SK-N-SH (cell line): ENCODE data around the gene HOXA10. TPM values are rescaled to one million over a fixed set of nuclear protein-coding genes. Genes with fewer than 3 reads are reported as not detected.

ENCODE experiments used
- CTCF ChIA-PET: fragments of 300-600, 350-600 bp; formaldehyde crosslinking; extraction: SDS; loops from one replicate; lab custom pipeline; 2021; lab: Yijun Ruan, JAX
- POLR2A ChIA-PET: fragments of 350-600 bp; sonication (Branson Sonifier 250); formaldehyde crosslinking; extraction: SDS; loops from one replicate; lab custom pipeline; 2020; ENCODE audit warnings: antibody characterized with exemption, inconsistent platforms; lab: Yijun Ruan, JAX
- DNase-seq: peaks from one replicate; pipeline ENCODE4 v3.0.0; 2012
- H2AFZ ChIP-seq: fragments of 200-600 bp; sonication (generic); 2 replicates; pipeline ENCODE4 v1.8.1; 2016; ENCODE audit warnings: antibody characterized with exemption, mild to moderate bottlenecking, low read depth
- H3F3A ChIP-seq: fragments of 200-600 bp; sonication (generic); replicated peaks from 2 replicates; pipeline ENCODE3; 2016; ENCODE audit warnings: antibody characterized with exemption, mild to moderate bottlenecking; ENCODE audit not compliant: insufficient read depth
- H3K27ac ChIP-seq, 2 experiments: fragments of 200-500 bp in 1 of 2; fragments of 200-600 bp in 1 of 2; sonication (Bioruptor generic) in 1 of 2; sonication (generic), shearing (Covaris generic) in 1 of 2; 2 replicates each; pipeline versions ENCODE4 v1.5.1 to v1.6.1; 2014 to 2016; ENCODE audit warnings: low read depth in 2 of 2, inconsistent platforms in 1 of 2, low read length in 1 of 2, mild to moderate bottlenecking in 1 of 2, mixed read lengths in 1 of 2
- H3K27me3 ChIP-seq: fragments of 200-600 bp; sonication (generic), shearing (Covaris generic); 2 replicates; pipeline ENCODE4 v1.6.1; 2016; ENCODE audit warnings: mixed run types; ENCODE audit not compliant: insufficient read depth
- H3K36me3 ChIP-seq, 2 experiments: fragments of 200-500 bp in 1 of 2; fragments of 200-600 bp in 1 of 2; sonication (Bioruptor generic) in 1 of 2; sonication (generic) in 1 of 2; replicated peaks in 1 of 2; 2 replicates each; pipeline versions ENCODE3 to v1.5.1; 2014 to 2016; ENCODE audit warnings: low read length in 1 of 2, mild to moderate bottlenecking in 1 of 2; ENCODE audit not compliant: insufficient read depth in 2 of 2, control insufficient read depth in 1 of 2
- H3K4me1 ChIP-seq, 2 experiments: fragments of 200-500 bp in 1 of 2; fragments of 200-600 bp in 1 of 2; sonication (Bioruptor generic) in 1 of 2; sonication (generic), shearing (Covaris generic) in 1 of 2; 2 replicates each; pipeline versions ENCODE4 v1.5.1 to v1.6.1; 2014 to 2016; ENCODE audit warnings: low read depth in 1 of 2, low read length in 1 of 2, mixed run types in 1 of 2; ENCODE audit not compliant: insufficient read depth in 2 of 2, control insufficient read depth in 1 of 2
- H3K4me2 ChIP-seq: fragments of 200-600 bp; sonication (generic), shearing (Covaris generic); 2 replicates; pipeline ENCODE4 v1.6.1; 2017; ENCODE audit warnings: mixed run types
- H3K4me3 ChIP-seq, 2 experiments: fragments of 200-500 bp in 1 of 2; fragments of 200-600 bp in 1 of 2; sonication (Bioruptor generic) in 1 of 2; sonication (generic), shearing (Covaris generic) in 1 of 2; 2 replicates each; pipeline versions ENCODE4 v1.5.1 to v1.8.1; 2014 to 2016; ENCODE audit warnings: low read depth in 2 of 2, inconsistent platforms in 1 of 2, low read length in 1 of 2, mild to moderate bottlenecking in 1 of 2, mixed read lengths in 1 of 2, moderate library complexity in 1 of 2
- H3K79me2 ChIP-seq: fragments of 200-600 bp; sonication (generic); 2 replicates; pipeline ENCODE4 v1.8.1; 2017; ENCODE audit warnings: mild to moderate bottlenecking; ENCODE audit not compliant: insufficient read depth
- H3K9ac ChIP-seq: fragments of 200-600 bp; sonication (generic); 2 replicates; pipeline ENCODE4 v1.6.1; 2017; ENCODE audit warnings: mixed run types
- H3K9me2 ChIP-seq: fragments of 200-600 bp; sonication (generic); 2 replicates; pipeline ENCODE4 v1.6.1; 2017; ENCODE audit warnings: mixed run types
- H3K9me3 ChIP-seq: fragments of 200-600 bp; sonication (generic); 2 replicates; pipeline ENCODE4 v1.6.1; 2017; ENCODE audit warnings: mixed run types, mild to moderate bottlenecking, moderate library complexity
- H4K20me1 ChIP-seq: fragments of 200-600 bp; sonication (generic); 2 replicates; pipeline ENCODE4 v1.6.1; 2017; ENCODE audit warnings: mild to moderate bottlenecking, mixed run types; ENCODE audit not compliant: insufficient read depth
- CHD2 ChIP-seq: fragments of 150-350 bp; IDR thresholded peaks from 2 replicates; pipeline ENCODE4 v1.6.1; 2018; ENCODE audit warnings: low read length; ENCODE audit not compliant: partially characterized antibody
- ELF1 ChIP-seq: IDR thresholded peaks from 2 replicates; pipeline ENCODE4 v1.4.0; 2012
- EZH2phosphoT487 ChIP-seq: fragments of 200-600 bp; sonication (generic); IDR thresholded peaks from 2 replicates; pipeline ENCODE4 v1.6.1; 2017; ENCODE audit warnings: low read depth, mixed run types, mild to moderate bottlenecking, antibody characterized with exemption, moderate library complexity, borderline replicate concordance
- FOSL2 ChIP-seq: IDR thresholded peaks from 2 replicates; pipeline ENCODE4 v1.4.0; 2012; ENCODE audit warnings: low read depth, mild to moderate bottlenecking, moderate library complexity, borderline replicate concordance
- MEF2A ChIP-seq: IDR thresholded peaks from 2 replicates; pipeline ENCODE4 v1.4.0; 2012; ENCODE audit warnings: low read depth, borderline replicate concordance
- NRF1 ChIP-seq: IDR thresholded peaks from 2 replicates; pipeline ENCODE4 v1.6.1; 2012; ENCODE audit warnings: low read depth, mild to moderate bottlenecking, low read length
- POLR2AphosphoS5 ChIP-seq: IDR thresholded peaks from 2 replicates; pipeline ENCODE4 v1.6.1; 2012; ENCODE audit warnings: low read depth, low read length
- RXRA ChIP-seq: IDR thresholded peaks from 2 replicates; pipeline ENCODE4 v1.4.0; 2012; ENCODE audit warnings: low read depth, mild to moderate bottlenecking, borderline replicate concordance
- SIN3A ChIP-seq: IDR thresholded peaks from 2 replicates; pipeline ENCODE4 v1.6.1; 2012; ENCODE audit warnings: low read depth, mild to moderate bottlenecking, low read length, moderate library complexity, borderline replicate concordance
- SMC3 ChIP-seq: IDR thresholded peaks from 2 replicates; pipeline ENCODE4 v1.6.1; 2012; ENCODE audit warnings: low read depth, low read length, improper control_type of control experiment
- YY1 ChIP-seq: IDR thresholded peaks from 2 replicates; pipeline ENCODE4 v1.4.0; 2012; ENCODE audit warnings: low read depth, mild to moderate bottlenecking
- WGBS: methylation state at CpG from one replicate; pipeline ENCODE4 v1.1.6; 2017; ENCODE audit warnings: low lambda C conversion rate; 5-methylcytosine and 5-hydroxymethylcytosine counted together
- polyA plus RNA-seq, 3 experiments: library from polyadenylated mRNA; depleted of rRNA; stranded (reverse); fragments of >200 nt; gene quantifications; 2 replicates each; pipeline ENCODE4 v1.2.3, GENCODE V29; 2012
- TF ChIP-seq, protein P1 (sequence below): IDR thresholded peaks from 2 replicates; pipeline ENCODE4 v1.6.1; 2012; ENCODE audit warnings: mild to moderate bottlenecking, low read depth, low read length, moderate library complexity
- TF ChIP-seq, protein P2 (sequence below): IDR thresholded peaks from 2 replicates; pipeline ENCODE4; 2012

Gene HOXA10
- polyA plus RNA-seq, 1 of the 3 experiments (the other 2 are of a cell fraction) = not detected

DNA sequence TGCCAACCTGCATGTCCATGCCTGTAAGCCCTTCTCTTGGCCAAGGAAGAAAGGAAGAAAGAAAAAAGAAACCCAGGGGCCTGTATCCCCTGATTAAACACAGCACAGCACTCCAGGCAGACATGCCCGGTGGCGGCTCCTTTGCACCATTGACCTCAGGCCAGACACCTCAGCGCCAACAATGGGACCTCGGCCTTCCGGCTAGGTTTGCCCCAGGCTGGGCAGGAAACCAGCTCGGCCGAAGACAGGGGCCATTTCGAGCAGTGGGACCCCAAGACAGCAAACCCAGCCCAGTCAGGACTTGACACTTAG is 2.8 kb downstream of the HOXA10 start:
- Histone ChIP-seq H2AFZ (no peak overlapping the region), H3K79me2 (no peaks in the 10 kb centered on the region), H3K4me1 (peaks cover 0 to 2% of the 10 kb centered on the region in 2 experiments; a peak in 1 of 4 replicates), H3K36me3 (no peaks in the 10 kb centered on the region), H3K4me2 (no peak overlapping the region), H3K9ac (no peak overlapping the region), H3K27me3 (peaks cover 100% of the 10 kb centered on the region), H4K20me1 (peaks cover 13% of the 10 kb centered on the region), H3K27ac (no peak overlapping the region), H3F3A (peaks cover 9% of the 10 kb centered on the region), H3K4me3 (no peak overlapping the region), H3K9me2 (no peaks in the 10 kb centered on the region), H3K9me3 (no peaks in the 10 kb centered on the region)
- POLR2A ChIA-PET = no interaction called here
- 28% methylated on average over 8 of the region's 8 CpGs for whole genome bisulfite sequencing
- TF ChIP-seq MEF2A (no peak), RXRA (no peak), EZH2phosphoT487 (0 out of 2 replicates have a peak, but pooled peaks have one; percentile 26), SIN3A (no peak), SMC3 (no peak), POLR2AphosphoS5 (no peak), NRF1 (no peak)
- TF ChIP-seq, protein P1, sequence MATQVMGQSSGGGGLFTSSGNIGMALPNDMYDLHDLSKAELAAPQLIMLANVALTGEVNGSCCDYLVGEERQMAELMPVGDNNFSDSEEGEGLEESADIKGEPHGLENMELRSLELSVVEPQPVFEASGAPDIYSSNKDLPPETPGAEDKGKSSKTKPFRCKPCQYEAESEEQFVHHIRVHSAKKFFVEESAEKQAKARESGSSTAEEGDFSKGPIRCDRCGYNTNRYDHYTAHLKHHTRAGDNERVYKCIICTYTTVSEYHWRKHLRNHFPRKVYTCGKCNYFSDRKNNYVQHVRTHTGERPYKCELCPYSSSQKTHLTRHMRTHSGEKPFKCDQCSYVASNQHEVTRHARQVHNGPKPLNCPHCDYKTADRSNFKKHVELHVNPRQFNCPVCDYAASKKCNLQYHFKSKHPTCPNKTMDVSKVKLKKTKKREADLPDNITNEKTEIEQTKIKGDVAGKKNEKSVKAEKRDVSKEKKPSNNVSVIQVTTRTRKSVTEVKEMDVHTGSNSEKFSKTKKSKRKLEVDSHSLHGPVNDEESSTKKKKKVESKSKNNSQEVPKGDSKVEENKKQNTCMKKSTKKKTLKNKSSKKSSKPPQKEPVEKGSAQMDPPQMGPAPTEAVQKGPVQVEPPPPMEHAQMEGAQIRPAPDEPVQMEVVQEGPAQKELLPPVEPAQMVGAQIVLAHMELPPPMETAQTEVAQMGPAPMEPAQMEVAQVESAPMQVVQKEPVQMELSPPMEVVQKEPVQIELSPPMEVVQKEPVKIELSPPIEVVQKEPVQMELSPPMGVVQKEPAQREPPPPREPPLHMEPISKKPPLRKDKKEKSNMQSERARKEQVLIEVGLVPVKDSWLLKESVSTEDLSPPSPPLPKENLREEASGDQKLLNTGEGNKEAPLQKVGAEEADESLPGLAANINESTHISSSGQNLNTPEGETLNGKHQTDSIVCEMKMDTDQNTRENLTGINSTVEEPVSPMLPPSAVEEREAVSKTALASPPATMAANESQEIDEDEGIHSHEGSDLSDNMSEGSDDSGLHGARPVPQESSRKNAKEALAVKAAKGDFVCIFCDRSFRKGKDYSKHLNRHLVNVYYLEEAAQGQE = no peak
- TF ChIP-seq, protein P2, sequence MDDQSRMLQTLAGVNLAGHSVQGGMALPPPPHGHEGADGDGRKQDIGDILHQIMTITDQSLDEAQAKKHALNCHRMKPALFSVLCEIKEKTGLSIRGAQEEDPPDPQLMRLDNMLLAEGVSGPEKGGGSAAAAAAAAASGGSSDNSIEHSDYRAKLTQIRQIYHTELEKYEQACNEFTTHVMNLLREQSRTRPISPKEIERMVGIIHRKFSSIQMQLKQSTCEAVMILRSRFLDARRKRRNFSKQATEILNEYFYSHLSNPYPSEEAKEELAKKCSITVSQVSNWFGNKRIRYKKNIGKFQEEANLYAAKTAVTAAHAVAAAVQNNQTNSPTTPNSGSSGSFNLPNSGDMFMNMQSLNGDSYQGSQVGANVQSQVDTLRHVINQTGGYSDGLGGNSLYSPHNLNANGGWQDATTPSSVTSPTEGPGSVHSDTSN = no peak
- no peak for DNase-seq
- CTCF ChIA-PET = interaction anchor here (0.7 to 12.3 kb wide), 9 partner anchors 3 to 802 kb away, joined by 3 to 205 read pairs (median 4); partner anchors contain the start of genes HOXA10, HOXA3, HOXA7 and HOXA9

DNA sequence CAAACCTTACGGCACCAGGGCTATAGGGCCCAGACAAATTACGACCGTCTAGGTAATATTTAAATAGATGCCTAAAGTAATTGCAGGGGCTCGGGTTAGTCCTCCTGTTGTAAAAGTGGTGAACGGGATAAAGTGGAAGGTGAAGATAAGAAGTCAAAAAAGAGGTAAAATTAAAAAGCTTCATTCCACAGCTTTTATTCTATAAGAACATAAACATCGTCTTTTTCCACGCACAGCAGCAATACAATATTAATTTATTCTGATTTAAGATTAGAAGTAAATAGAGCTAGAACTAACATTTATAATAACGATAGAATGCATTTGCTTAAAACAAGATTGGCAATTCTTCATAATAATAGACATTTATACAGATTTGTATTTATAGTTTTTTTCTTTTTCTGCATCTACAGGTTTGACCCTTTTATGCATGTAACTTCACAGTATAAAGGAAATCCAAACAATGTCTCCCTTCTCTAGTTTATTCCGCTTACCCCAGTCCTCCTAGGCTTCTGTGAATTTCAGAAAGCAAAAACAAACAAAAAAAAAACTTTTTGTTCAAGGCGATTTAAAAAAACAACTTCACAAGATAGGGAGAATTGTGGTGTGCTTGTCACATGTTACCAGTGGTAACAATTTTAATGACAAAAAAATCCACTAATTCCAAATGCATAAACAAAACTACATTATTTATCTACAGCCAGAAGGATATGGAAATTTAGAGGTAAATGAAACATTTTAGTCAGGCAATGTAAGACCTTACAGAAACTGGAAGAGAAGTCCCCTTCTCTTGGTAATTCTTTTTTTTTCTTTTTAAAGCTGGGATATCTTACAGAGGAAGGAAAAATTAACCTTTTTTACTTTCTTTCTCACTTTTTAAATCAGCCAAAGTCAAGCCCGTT is 3.4 kb downstream of the HOXA10 start:
- no peak overlapping the region for H3K9ac ChIP-seq
- H3F3A ChIP-seq = peaks cover 9% of the 10 kb centered on the region
- H3K4me2 ChIP-seq = no peak overlapping the region
- TF ChIP-seq ELF1 = no peak
- peak; percentile 77 for TF ChIP-seq EZH2phosphoT487
- no peak for TF ChIP-seq MEF2A
- no peak for TF ChIP-seq FOSL2
- TF ChIP-seq YY1 = no peak
- TF ChIP-seq CHD2 = no peak
- peaks cover 13% of the 10 kb centered on the region for H4K20me1 ChIP-seq
- no peak for DNase-seq
- H3K27ac ChIP-seq = no peak overlapping the region
- no peak overlapping the region for H3K4me3 ChIP-seq
- H2AFZ ChIP-seq = no peak overlapping the region
- H3K9me2 ChIP-seq = no peaks in the 10 kb centered on the region
- 15% methylated on average over 11 of the region's 11 CpGs for WGBS
- H3K4me1 ChIP-seq = peaks cover 0 to 2% of the 10 kb centered on the region in 2 experiments; a peak in 1 of 4 replicates
- no peaks in the 10 kb centered on the region for H3K36me3 ChIP-seq
- ChIA-PET CTCF (interaction anchor here (0.7 to 12.3 kb wide), 9 partner anchors 4 to 801 kb away, joined by 3 to 205 read pairs (median 6); partner anchors contain the start of genes HOXA10, HOXA3, HOXA7 and HOXA9), POLR2A (no interaction called here)
- peaks cover 100% of the 10 kb centered on the region for H3K27me3 ChIP-seq
- no peaks in the 10 kb centered on the region for H3K9me3 ChIP-seq
- H3K79me2 ChIP-seq = no peaks in the 10 kb centered on the region
